Thyroid gland (tissue), 4 donors: ENCODE results near the gene COX7B2.

ENCODE experiments used
- POLR2A ChIP-seq, 2 donors: fragments of 450-650 bp; IDR thresholded peaks; one replicate each; pipeline ENCODE4 v1.6.1; 2017; ENCODE audit warnings: antibody characterized with exemption in 2 of 2, mild to moderate bottlenecking in 2 of 2, moderate library complexity in 1 of 2
- TF ChIP-seq, protein P1 (sequence below), 6 experiments: fragments of 200-600 bp in 3 of 6; fragments of 450-650 bp in 3 of 6; sonication (generic) in 3 of 6; IDR thresholded peaks; one replicate each; pipeline ENCODE4 v1.5.1; 2016 to 2019; ENCODE audit warnings: antibody characterized with exemption in 6 of 6, mild to moderate bottlenecking in 2 of 6, inconsistent platforms in 1 of 6, moderate library complexity in 1 of 6

DNA sequence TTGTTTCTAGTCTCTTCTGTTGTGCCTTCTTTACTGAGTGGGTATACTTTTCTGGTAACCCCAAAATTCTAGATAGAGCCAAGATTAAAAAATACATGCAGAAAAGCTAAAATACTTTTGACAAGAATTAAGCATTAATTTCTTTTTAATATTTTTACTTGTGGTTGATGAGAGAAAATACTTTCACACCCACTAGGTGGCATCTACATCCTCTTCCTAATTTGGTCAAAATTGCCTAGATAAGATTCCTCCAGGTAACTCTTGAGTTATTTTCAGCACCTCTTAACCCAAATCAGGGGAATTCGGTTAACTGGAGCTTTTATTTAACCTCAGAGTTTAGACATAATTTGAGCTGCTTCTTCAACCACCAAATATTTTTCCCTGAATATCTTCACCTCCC is 28.4 kb upstream of the COX7B2 start:
- TF ChIP-seq, protein P1, sequence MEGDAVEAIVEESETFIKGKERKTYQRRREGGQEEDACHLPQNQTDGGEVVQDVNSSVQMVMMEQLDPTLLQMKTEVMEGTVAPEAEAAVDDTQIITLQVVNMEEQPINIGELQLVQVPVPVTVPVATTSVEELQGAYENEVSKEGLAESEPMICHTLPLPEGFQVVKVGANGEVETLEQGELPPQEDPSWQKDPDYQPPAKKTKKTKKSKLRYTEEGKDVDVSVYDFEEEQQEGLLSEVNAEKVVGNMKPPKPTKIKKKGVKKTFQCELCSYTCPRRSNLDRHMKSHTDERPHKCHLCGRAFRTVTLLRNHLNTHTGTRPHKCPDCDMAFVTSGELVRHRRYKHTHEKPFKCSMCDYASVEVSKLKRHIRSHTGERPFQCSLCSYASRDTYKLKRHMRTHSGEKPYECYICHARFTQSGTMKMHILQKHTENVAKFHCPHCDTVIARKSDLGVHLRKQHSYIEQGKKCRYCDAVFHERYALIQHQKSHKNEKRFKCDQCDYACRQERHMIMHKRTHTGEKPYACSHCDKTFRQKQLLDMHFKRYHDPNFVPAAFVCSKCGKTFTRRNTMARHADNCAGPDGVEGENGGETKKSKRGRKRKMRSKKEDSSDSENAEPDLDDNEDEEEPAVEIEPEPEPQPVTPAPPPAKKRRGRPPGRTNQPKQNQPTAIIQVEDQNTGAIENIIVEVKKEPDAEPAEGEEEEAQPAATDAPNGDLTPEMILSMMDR (IDR thresholded peaks at IDR 0.05): no peak
- TF ChIP-seq POLR2A (IDR thresholded peaks at IDR 0.05): no peak
